HG02588 (cell line): Measurements from ENCODE around the gene MYO1E.
"Not testable (repeated sequence)": the region's sequence is repeated elsewhere in the genome, so short reads cannot be mapped to it uniquely, and the experiment has no call there.

Source experiments
- ATAC-seq: cut with Tn5 transposase; IDR thresholded peaks from one replicate; pipeline ENCODE4 v1.9.1; 2021; ENCODE audit warnings: mild to moderate bottlenecking, moderate library complexity; ENCODE audit not compliant: unreplicated experiment

MYO1E gene

DNA sequence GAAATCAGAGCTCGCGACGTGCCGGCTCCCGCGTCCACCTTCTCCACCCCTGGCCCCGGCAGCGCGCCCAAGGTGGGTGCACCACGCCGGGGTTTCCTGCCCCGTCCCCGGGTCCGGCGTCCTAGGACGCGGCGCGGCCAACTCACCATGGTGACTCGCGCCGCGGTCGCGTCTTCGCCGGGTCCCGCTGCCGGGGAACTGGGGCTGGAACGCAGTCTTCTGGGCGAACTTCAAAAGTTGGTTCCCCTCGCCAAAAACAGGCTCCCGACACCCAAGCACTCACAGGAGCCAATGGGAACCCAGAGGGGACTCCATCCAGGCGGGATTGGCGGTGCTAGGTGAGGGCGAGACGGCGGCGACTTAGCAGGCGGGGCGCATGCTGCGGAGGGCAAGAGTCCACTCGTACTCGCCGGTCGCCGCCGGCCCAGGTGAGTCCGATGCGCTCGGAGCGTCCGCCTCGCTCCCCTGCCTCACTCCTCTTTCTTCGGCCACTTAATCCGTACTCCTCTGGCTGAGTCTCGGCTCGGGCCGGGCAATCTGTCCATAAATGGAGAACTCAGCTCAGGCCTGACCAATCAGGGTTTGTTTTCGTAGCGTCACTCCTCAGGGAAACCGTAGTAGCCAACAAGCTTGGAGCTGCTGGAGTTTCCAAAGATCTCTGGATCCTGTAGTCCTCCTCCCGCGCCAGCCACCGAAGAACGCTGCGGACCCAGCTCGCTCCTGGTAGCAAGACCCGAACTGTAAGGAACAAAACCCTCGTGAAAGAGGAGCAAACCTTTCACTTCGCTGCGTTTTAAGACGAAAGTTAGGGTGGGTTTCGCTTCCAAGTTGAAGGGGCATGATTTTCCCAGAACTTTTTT, at the start of gene MYO1E:
MYO1E (minus strand) TSS at position 520 of the 860 bp plus-strand sequence; CDS start at position 149, 371 bp downstream.
- ATAC-seq = peak; percentile 46

DNA sequence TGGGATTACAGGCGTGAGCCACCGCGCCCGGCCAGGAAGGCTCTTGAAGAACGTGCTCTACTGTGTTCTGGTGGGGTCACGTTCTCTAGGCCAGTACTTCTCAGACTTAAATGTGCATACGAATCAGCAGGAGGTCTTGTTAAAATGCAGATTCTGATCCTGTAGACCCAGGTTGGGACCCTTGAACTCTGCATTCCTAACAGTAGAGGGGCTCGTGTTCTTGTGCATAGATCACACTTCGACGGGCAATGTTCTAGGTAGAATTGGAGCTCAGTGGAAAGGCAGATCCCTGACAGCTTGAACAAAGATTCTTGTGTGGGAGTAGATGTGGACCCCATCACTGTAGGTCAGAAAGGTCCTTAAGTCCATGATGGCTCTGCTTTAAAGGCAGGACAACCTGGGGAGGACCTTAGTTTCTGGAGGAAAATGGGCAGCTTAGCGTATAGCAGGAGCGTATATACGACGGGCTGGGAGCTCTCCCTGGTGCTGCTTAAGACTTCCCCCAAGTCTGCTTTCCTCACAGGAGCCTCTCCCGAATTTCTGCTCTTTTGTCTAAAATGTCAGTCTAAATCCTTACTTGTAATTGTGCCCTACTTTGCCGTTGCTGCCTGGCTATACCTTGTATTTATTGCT, 48.4 kb upstream of the MYO1E start:
- no peak for ATAC-seq

DNA sequence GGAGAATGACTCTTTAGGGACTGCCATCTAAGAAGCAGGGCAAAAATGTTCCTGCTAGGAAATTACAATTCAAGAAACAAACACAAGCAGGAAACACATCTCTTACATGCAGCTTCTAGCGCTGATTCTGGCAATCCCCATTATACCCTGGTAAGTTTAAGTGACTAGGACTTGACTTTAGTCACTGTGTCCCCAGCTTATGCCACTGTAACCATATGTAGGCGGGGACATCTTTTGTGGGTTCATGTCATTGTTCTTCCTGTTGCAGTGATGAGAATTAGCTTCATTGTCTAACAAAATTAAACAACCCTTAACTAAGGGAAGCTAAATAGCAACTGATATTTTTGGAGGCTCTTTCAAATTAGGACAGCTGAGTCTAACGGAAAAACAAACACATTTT, 47.4 kb upstream of the MYO1E start:
- no peak for ATAC-seq

DNA sequence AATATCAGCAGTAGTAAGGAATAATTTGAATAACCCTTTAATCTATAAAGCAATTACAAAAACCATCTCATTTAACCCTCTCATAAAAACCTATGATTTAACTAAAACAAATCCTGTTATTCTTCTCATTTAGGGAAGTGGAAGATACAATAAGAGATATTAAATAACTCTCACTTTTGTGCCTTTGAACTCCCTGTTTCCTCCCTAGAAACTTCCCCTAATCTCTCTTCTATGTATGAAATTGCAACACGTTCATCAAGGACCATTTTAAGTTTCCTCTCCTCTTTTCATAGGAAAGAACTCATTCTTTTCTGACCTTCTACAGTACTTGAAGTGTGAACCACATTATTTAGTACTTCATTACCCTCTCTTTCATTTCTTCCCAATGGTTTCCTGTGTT, 46.5 kb upstream of the MYO1E start:
- ATAC-seq = no peak

DNA sequence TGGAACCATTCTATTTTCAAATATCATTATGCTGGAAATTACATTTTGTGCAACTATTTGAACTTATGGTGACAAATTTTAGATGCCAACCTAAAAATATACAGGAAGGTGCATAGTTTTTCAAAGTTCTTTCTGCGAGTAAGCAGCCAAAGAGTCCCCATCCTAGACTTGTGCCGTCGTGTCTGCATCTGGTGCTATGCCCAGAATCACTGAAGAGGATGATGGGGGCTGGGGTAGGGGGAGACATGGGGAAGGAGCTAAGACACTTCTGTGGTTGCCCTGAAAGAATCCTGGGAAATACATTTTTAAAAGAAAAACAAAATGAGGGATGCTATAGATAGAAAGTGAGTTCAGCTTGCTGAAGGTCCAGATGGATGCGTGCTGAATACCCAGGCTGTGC, 44.1 kb upstream of the MYO1E start:
- ATAC-seq = no peak

DNA sequence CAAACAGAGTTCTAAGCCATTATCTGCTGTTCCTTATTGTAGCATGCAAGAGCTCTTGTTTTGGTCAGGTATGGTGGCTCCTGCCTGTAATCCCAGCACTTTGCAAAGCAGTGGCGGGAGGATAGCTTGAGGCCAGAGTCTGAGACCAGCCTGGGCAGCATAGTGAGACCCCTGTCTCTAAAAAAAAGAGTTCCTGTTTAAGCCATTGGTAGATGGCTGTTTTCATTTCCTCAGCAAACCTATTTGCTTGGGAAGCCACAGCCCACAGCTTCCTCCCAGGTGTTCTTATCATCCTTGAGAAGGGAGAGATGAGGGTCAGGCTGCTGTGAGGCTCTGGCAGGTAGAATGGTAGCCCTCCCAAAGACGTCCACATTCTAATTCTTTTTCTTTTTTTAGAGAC, 40.9 kb upstream of the MYO1E start:
- no peak for ATAC-seq

DNA sequence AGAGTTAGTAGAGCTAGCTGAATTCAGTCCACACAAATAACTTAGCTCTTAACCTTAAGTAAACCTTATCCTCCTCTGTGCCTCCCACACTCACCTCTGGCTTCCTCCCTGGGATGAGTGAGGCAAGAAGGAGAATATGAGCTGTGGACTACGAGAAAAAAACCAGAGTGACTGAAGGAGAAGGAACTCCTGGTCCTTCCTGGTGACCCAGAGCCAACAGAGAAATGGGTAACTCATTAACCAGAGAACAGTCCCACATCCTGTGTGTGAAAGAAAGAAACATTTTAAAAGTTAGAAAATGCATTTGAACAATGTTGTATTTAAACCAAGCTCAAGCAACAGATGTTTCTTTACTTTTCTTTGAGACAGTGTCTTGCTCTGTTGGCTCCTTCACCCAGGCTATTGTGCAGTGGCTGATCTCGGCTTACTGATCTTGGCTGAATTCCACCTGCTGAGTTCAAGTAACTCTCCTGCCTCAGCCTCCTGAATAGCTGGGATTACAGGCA, 37.8 kb upstream of the MYO1E start:
- ATAC-seq = no peak

DNA sequence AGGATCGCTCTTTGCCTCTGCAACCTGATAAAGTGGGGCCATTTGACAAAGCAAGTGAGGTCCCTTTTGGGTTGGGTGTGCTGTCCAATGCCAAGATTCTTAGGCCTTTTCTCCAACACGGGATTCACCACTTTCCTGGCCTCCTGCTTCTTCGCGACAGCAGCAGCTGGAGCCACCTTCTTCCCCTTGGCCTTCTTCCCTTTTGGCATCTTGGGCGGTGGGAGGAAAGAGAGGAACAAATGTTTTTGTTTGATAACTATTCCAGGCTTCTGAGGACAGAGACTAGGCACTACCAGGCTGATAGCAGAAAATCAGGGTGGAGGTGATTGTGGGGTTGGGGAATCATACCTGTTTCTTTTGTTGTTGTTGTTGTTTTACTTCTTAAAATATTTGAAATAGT, 35.3 kb upstream of the MYO1E start:
- ATAC-seq = no peak

DNA sequence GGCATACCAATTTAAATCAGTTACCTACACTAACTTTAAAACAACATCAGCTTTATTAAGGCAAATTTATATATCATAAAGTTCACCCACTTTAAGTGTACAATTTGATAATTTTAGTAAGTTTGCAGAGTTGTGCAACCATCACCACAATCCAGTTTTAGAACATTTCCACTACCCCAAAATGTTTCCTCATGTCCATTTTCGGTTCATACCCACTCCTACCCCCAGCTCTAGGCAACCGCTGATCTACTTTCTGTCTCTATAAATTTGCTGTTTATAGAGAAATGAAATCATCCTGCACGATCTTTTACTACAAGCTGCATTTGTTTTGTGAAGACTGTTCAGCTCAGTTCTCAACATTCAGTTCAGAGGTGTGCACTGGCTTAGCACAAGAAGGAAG, 33.8 kb upstream of the MYO1E start:
- no peak for ATAC-seq

DNA sequence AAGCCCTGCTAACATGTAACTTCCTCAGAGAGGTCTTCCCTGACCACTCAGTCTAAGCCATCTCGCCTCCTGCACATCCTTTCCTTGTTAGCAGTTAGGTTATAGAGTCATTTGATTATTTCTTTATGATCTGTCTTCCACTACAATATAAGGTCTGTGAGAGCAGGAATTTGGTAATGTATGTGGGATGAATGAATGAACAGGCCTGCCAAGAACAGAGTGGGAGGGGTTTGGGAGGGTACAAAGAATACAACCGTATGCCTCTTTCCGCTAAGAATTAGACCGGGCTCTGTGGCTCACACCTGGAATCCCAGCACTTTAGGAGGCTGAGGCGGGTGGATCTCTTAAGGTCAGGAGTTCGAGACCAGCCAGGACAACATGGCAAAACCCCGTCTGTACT, 32.4 kb upstream of the MYO1E start:
- no peak for ATAC-seq

DNA sequence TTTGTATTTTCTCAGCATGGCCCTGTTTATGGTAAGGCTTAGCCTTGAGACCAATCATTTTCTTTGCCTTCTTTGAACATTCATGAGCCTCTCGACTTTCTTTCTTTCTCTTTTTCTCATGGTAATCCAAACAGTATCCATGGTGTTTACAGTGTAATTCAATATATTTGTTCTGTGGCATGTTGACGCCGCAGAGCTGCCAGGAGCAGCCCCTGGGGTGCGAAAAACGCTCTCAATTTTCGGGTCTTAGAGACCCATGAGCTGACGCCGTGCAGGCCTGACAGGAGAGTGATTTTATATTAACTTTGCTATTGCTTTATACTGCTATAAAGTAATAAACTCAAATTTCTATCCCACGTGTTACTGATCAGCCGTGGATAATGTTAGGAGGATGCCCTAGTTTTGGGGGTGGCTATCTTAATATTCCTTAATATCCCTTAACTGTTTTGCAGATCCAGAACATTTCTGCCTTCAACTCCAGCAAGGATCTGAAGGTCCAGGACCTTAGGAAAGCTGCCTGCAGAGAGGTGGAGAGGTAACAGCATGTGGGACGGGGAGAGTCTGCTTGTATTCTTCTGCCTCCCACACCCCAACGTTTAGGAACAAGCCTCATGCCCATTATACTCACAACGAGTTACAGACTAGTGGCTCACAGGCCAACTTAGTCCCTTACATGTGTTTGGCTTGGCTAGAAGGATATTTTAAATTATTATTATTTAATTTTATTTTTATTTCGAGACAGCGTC, 29.3 kb upstream of the MYO1E start:
- ATAC-seq = no peak

DNA sequence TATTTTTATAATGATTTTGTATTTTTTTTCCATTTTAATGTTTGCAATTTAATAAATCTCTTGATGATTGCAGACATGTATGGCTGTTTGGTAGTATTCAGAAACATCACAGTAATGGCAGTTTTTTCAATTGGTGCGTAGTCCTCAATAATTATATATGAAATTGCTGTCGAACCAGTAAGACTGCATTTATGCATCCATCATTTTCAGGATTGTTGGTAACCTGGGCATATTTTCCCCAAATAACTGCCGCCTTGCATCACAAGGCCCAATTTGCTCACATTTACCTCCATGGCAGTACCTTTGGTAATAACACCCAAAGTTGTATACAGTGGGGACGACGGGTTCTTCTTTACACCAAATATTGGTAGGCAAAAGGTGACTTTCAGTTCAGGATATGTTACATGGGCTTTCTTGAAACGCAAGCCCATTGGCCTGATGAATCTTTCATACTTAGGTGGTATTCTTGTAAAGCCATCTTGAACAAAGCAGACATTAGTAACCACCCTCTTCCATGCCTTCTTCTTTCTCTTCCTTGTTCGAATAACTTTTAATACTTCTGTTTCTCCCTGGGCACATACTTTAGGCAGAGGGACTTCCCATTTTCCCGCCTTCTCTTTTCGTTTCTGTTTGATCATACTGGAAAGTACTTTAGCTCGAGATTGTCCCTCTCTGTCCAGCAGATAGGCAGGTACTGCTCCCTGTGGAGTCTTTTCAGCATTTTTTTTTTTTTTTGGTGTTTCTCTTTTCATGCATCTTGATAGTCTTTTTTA, 28.6 kb upstream of the MYO1E start:
- ATAC-seq = not testable (repeated sequence)

DNA sequence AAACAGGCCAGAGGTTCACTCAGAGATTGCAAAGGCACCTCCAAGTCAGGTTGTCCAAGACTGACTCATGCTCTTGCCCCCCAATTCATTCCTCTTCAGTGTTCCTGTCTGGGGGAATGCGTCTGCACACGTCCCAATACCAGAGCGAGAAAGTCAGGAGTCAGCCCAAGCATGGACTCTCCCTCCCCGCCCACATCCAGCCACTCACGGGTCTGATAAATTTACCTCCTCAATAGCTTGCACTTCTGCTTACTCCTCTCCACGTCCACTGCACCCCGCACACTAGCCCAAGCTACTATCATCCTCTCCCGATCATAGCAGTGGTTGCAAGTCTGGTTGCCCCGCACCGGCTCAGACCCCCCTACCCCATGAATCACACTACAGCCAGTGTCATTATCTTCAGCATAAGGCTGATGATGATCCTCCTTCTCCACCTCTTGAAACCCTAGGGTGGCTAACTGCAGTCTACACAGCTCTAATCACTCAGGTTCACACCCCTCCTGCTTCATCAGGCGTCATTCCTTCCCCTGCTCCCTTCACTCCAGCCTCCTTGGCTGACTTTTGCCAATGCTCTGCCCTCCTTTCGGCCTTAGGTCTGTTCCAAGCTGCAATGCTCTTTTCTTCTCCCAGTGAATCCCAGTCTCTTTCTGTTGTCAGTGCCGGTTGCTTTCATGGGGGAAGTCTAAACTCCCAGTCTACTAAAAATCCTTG, 27.6 kb upstream of the MYO1E start:
- peak; percentile 13 for ATAC-seq

DNA sequence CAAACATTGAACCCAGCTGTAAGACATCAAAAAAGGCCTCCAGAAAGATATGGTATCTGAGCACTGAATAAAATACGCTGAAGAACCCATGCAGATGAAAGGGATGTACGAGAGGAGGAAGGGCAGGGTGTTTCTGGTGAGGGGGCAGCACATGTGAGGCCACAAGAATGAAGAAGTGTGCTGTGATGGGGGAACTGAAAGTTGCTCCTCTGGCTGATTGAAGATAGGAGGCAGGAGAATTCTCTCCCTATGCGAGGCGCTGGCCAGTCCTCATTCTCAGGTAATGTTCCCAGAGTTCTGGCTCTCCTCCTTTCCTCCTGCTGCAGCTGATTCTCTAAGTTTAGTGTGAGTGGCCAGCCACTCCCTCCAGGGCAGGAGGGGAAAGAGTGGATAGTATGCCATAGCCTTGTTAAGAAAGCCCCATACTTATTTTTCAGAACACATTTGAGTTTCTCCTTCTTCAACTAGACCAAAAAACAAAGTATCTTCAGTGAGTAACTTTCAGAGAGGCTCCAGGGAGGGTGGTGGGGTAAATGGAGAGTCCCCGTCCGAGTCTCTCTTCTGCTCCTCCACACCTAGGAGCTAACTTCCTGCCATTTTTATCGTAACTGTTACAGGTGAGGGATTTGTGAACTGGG, 26.9 kb upstream of the MYO1E start:
- peak; percentile 81 for ATAC-seq

DNA sequence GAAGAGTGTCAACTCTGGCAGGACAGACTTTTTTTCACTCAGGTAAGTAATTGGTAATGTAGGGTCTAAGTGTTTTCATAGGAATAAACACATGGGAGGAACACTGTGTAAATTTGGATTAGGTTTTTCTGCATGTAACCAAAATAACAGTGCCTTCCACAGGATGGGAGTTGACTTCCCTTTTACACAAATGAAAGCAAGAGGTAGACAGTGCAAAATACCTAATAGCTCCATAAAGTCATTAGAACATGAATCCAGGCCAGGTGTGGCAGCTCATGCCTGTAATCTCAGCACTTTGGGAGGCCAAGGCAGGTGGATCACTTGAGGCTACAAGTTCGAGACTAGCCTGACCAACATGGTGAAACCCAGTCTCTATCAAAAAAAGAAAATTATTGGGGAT, 25.5 kb upstream of the MYO1E start:
- ATAC-seq = no peak

DNA sequence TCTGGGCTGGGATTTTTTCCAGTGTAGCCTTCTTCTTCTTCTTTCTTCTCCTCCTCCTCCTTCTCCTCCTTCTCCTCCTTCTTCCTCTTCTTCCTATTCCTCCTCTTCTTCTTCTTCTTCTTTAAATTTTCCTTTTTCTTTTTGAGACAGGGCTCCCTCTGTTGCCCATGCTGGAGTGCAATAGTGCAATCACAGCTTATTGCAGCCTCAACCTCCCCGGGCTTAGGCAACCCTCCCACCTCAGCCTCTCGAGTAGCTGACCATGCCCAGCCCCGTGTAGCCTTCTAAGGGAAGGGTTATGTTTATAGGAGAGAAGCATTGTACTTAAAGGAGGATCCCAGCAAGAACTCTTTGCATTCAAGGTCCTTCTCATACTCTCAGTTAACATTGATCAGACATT, 24.0 kb upstream of the MYO1E start:
- ATAC-seq = no peak

DNA sequence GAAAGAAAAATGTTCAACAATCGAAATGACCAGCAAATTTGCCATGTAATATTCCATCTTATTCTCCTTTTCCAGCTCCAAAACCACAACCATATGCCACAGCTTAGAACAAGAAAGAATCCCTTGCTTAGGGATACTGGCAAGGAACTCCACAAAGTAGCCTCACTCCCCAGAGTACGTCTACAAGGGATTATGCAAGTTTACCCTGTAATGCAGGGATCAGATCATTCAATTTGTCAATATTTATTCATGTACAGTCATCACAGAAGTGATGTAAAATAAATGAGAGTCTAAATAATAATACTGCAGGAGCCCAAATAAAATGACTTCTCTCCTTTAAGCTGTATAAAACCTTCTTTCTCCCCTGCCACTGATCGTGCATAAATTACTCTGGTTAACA, 23.5 kb upstream of the MYO1E start:
- ATAC-seq = no peak

DNA sequence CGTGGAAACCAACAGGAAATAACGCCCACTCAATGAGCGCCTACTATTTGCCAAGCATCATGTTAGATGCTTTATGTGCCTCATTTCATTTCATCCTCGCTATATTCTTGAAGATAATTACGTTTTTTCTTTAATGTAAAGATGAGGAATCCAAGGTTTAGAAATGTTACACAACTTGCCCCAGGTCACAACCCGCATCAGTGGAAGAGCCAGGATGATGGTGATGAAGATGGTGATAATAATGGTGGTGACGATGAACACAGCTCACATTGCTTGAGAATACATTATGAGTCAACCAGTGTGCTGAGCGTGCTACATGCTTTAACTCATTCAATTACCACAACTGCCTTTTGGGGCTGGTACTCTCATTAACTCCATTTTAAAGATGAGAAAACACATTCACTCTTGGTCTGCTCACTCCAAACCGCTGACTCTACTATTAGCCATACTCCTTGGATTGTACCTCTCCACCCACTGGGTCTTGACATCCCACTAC, 21.5 kb upstream of the MYO1E start:
- ATAC-seq = no peak

DNA sequence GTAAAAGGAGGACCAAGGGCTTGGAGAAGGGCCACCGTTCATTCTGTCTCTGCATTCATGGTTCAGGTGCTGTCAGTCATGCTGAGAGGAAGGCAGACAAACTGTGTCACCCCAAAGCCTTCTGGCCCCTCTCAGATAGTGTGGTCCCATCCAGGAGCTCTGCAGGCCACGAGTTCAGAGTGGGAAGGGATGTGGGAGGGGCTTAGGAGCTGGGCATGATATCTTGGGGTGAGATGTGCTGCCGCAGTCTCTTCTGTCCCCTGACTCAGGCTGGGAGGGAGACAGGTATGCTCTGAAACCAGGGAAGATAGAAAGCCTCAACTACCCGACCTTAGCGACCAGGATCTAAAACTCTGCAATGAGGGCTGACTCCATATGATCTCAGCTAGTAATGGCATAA, 19.6 kb upstream of the MYO1E start:
- ATAC-seq = no peak

DNA sequence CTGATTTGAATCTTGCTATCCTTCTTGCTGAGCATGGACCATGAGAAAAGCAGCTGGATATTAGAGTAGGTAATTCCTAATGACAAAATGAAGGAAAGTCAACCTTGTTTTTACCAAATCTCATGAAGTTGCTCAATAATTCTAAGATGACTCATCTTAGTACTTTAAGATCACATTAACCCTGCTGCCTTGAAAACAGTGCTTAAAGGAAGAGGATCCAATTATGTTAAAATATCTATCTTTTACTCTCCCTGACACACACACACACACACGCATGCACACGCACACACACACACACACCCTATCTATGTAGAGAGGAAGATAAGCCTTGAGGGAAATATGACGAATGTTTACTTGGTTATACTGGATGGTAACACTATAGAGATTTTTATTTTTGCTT, 16.0 kb upstream of the MYO1E start:
- no peak for ATAC-seq
